NCI-H1930 (cell line): ENCODE data around the gene KIAA1671.

Experiments used
- DNase-seq, 2 experiments: peaks; one replicate each; lab custom pipeline; 2025; lab: John Stamatoyannopoulos, UW

The KIAA1671 gene

GRCh38 chr22:25045159-25045558, 92.6 kb downstream of the KIAA1671 start:
- no peak for DNase-seq

GRCh38 chr22:25048071-25048470, 95.6 kb downstream of the KIAA1671 start:
- no peak for DNase-seq

- peak; percentile 18 for DNase-seq
These were observed 96.4 kb downstream of the KIAA1671 start for GRCh38 chr22:25048659-25049647.

- no peak for DNase-seq
These were observed 97.3 kb downstream of the KIAA1671 start for GRCh38 chr22:25049770-25050169.

GRCh38 chr22:25050566-25050965, 98.0 kb downstream of the KIAA1671 start:
- no peak for DNase-seq

- no peak for DNase-seq
These were observed 98.6 kb downstream of the KIAA1671 start for GRCh38 chr22:25051073-25051472.

GRCh38 chr22:25051983-25052710, 99.6 kb downstream of the KIAA1671 start:
- DNase-seq: no peak

- no peak for DNase-seq
These were observed 100.8 kb downstream of the KIAA1671 start for GRCh38 chr22:25053153-25053805.

GRCh38 chr22:25054943-25055511, 102.5 kb downstream of the KIAA1671 start:
- DNase-seq: no peak

GRCh38 chr22:25057013-25057881, 104.7 kb downstream of the KIAA1671 start:
- DNase-seq: peak; percentile 51 to 64

GRCh38 chr22:25059438-25059837, 106.9 kb downstream of the KIAA1671 start:
- no peak for DNase-seq

- no peak for DNase-seq
These were observed 108.1 kb downstream of the KIAA1671 start for GRCh38 chr22:25060522-25061071.

GRCh38 chr22:25061134-25061533, 108.6 kb downstream of the KIAA1671 start:
- no peak for DNase-seq

GRCh38 chr22:25061605-25062376, 109.3 kb downstream of the KIAA1671 start:
- DNase-seq: no peak

GRCh38 chr22:25062386-25063085, 110.0 kb downstream of the KIAA1671 start:
- no peak for DNase-seq

GRCh38 chr22:25064894-25065560, 112.5 kb downstream of the KIAA1671 start:
- no peak for DNase-seq

- no peak for DNase-seq
These were observed 114.4 kb downstream of the KIAA1671 start for GRCh38 chr22:25066861-25067435.

GRCh38 chr22:25067851-25068421, 115.4 kb downstream of the KIAA1671 start:
- DNase-seq: no peak
